ENCODE measurements around the gene MRPL32. TPM values are rescaled to one million over a fixed set of nuclear protein-coding genes. Genes with fewer than 3 reads are reported as not detected.

The MRPL32 gene
- polyA plus RNA-seq, 2 of the 4 experiments (the other 2 are of a cell fraction) = 76.0 to 90.4 TPM

DNA sequence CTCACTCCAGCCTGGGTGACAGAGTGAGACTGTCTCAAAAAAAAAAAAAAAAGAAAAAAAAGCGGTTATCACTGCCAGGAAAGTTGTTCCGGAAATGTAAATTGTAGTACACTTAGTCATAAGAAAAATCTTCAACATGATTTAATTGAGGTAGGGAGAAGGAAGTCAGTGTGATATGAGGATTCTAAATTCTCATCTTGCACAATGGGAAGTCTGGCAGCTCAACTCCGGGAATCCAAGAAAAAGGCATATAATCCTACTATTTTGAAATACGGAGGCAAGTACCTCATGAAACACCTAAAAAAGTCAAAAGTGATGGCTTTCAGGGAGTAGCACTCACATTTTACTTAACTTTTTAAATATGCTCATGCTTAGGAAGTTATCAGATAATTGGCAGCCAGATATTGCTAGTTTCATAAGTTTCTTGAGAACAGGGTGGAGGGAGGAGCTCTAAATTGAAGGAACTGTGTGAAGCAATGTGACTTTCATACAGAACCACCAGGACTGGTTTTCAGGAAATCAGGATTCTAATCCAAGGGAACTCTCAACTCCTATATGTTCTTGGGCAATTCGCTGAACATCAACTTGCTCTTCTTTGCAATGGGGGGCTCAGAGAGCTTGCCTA is 17.6 kb upstream of the MRPL32 start:
- WGBS (ENCODE audit: missing lambda C conversion rate) = 55% methylated on average over 5 of the region's 5 CpGs
- DNase-seq (ENCODE audit: low read depth in 1 of 2, low spot score in 1 of 2) (no peak), FAIRE-seq (no peak), ATAC-seq (no peak)
- POLR2A ChIA-PET = interaction anchor here (0.7 to 4.5 kb wide), 3 partner anchors 18 to 668 kb away, joined by 3 to 23 read pairs (median 4); partner anchors contain the start of genes MRPL32, PSMA2 and STK17A
- Histone ChIP-seq H3K4me2 (no peak overlapping the region), H3K4me3 (no peak overlapping the region), H3K27ac (no peak overlapping the region), H3K4me1 (peaks cover 10% of the 10 kb centered on the region), H3K9me3 (no peaks in the 10 kb centered on the region)
- TF ChIP-seq NPAS2 (CRISPR knock-in tag; IDR thresholded peaks at IDR 0.05; ENCODE audit: borderline replicate concordance) (no peak), TP53 (CRISPR knock-in tag; IDR thresholded peaks at IDR 0.05) (no peak), HEYL (CRISPR knock-in tag; IDR thresholded peaks at IDR 0.05) (no peak), POLR2A (IDR thresholded peaks at IDR 0.05; ENCODE audit: low read length) (no peak), HOXB13 (CRISPR knock-in tag; IDR thresholded peaks at IDR 0.05; ENCODE audit: low read depth) (no peak), CBX8 (IDR thresholded peaks at IDR 0.05) (no peak), RFX5 (IDR thresholded peaks at IDR 0.05) (no peak), FOSB (CRISPR knock-in tag; IDR thresholded peaks at IDR 0.05) (no peak), NR3C1 (IDR thresholded peaks at IDR 0.05) (no peak), ZSCAN20 (CRISPR knock-in tag; IDR thresholded peaks at IDR 0.05) (no peak), REST (IDR thresholded peaks at IDR 0.05) (no peak), CHD2 (IDR thresholded peaks at IDR 0.05; ENCODE audit: low read length, partially characterized antibody) (no peak), HDAC2 (IDR thresholded peaks at IDR 0.05) (no peak), MAFK (IDR thresholded peaks at IDR 0.05; ENCODE audit: partially characterized antibody) (no peak), BHLHE40 (IDR thresholded peaks at IDR 0.05; ENCODE audit: low read depth, low read length) (no peak), ESRRA (IDR thresholded peaks at IDR 0.05; ENCODE audit: borderline replicate concordance, low read length) (no peak)
- TF ChIP-seq, protein P1, sequence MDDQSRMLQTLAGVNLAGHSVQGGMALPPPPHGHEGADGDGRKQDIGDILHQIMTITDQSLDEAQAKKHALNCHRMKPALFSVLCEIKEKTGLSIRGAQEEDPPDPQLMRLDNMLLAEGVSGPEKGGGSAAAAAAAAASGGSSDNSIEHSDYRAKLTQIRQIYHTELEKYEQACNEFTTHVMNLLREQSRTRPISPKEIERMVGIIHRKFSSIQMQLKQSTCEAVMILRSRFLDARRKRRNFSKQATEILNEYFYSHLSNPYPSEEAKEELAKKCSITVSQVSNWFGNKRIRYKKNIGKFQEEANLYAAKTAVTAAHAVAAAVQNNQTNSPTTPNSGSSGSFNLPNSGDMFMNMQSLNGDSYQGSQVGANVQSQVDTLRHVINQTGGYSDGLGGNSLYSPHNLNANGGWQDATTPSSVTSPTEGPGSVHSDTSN (IDR thresholded peaks at IDR 0.05) = no peak
- TF ChIP-seq, protein P2, sequence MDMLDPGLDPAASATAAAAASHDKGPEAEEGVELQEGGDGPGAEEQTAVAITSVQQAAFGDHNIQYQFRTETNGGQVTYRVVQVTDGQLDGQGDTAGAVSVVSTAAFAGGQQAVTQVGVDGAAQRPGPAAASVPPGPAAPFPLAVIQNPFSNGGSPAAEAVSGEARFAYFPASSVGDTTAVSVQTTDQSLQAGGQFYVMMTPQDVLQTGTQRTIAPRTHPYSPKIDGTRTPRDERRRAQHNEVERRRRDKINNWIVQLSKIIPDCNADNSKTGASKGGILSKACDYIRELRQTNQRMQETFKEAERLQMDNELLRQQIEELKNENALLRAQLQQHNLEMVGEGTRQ (IDR thresholded peaks at IDR 0.05) = no peak
- CTCF ChIA-PET = interaction anchor here (0.6 to 1.1 kb wide), 3 partner anchors 20 to 559 kb away, joined by 3 to 4 read pairs (median 3); no protein-coding TSS in a partner anchor

- DNase-seq (ENCODE audit: low read depth in 1 of 2, low spot score in 1 of 2) = no peak
- Histone ChIP-seq H3K4me3 (no peak overlapping the region), H3K4me2 (no peak overlapping the region), H3K9me3 (no peaks in the 10 kb centered on the region), H3K27ac (no peak overlapping the region), H3K4me1 (peaks cover 10% of the 10 kb centered on the region)
- ChIA-PET POLR2A (interaction anchor here (4.5 kb wide), 1 partner anchor 17 kb away, joined by 23 read pairs; the partner anchor contains the start of genes MRPL32 and PSMA2), CTCF (no interaction called here)
- no peak for FAIRE-seq
- no peak for ATAC-seq
- 74% methylated on average over 1 of the region's 1 CpG for WGBS (ENCODE audit: missing lambda C conversion rate)
- TF ChIP-seq HOXB5 (CRISPR knock-in tag; IDR thresholded peaks at IDR 0.05) = no peak
- no peak for TF ChIP-seq JUN (IDR thresholded peaks at IDR 0.05)
- no peak for TF ChIP-seq ZFP36 (IDR thresholded peaks at IDR 0.05; ENCODE audit: borderline replicate concordance, partially characterized antibody)
- TF ChIP-seq ZNF302 (CRISPR knock-in tag; IDR thresholded peaks at IDR 0.05) = no peak
- no peak for TF ChIP-seq ZSCAN20 (CRISPR knock-in tag; IDR thresholded peaks at IDR 0.05)
- TF ChIP-seq SREBF2 (IDR thresholded peaks at IDR 0.05) = no peak
- no peak for TF ChIP-seq CBX2 (IDR thresholded peaks at IDR 0.05; ENCODE audit: borderline replicate concordance, low read depth)
- TF ChIP-seq ZC3H11A (IDR thresholded peaks at IDR 0.05) = no peak
- no peak for TF ChIP-seq PHF8 (IDR thresholded peaks at IDR 0.05; ENCODE audit: borderline replicate concordance, low read depth)
- TF ChIP-seq SMC3 (IDR thresholded peaks at IDR 0.05) = no peak
- no peak for TF ChIP-seq CTCF (IDR thresholded peaks at IDR 0.05)
- no peak for TF ChIP-seq E2F6 (IDR thresholded peaks at IDR 0.05; ENCODE audit: borderline replicate concordance, low read depth)
- no peak for TF ChIP-seq CBX8 (IDR thresholded peaks at IDR 0.05)
- no peak for TF ChIP-seq JUNB (IDR thresholded peaks at IDR 0.05)
These were observed 16.8 kb upstream of the MRPL32 start for GRCh38 chr7:42915356-42915755.
